ACC112 (cell line): ENCODE measurements around the gene NEK2.
"Not testable (repeated sequence)": the region's sequence is repeated elsewhere in the genome, so short reads cannot be mapped to it uniquely, and the experiment has no call there.

Experiments
- H2AFZ ChIP-seq: fragments of 200-600 bp; sonication (generic); one replicate; pipeline ENCODE4 v1.6.0; 2017; ENCODE audit warnings: antibody characterized with exemption, low read length; ENCODE audit not compliant: unreplicated experiment
- H3K27ac ChIP-seq: fragments of 200-600 bp; sonication (generic); 2 replicates; pipeline ENCODE4 v1.5.1; 2014; ENCODE audit warnings: low read depth, mild to moderate bottlenecking, antibody characterized with exemption, low read length, moderate library complexity
- H3K27me3 ChIP-seq: fragments of 200-600 bp; sonication (generic); 2 replicates; pipeline ENCODE4 v1.6.1; 2014; ENCODE audit warnings: mild to moderate bottlenecking, antibody characterized with exemption, low read length, moderate library complexity, mixed read lengths; ENCODE audit not compliant: insufficient read depth
- H3K36me3 ChIP-seq: fragments of 200-600 bp; sonication (generic); 2 replicates; pipeline ENCODE4 v1.6.1; 2016; ENCODE audit warnings: mild to moderate bottlenecking, antibody characterized with exemption, low read length, moderate library complexity, mixed read lengths; ENCODE audit not compliant: insufficient read depth
- H3K4me1 ChIP-seq: fragments of 200-600 bp; sonication (generic); one replicate; pipeline ENCODE4 v1.6.1; 2016; ENCODE audit warnings: low read length, mixed read lengths; ENCODE audit not compliant: insufficient read depth, unreplicated experiment, control insufficient read depth
- H3K4me3 ChIP-seq: fragments of 200-600 bp; sonication (generic); 2 replicates; pipeline ENCODE4 v1.5.1; 2014; ENCODE audit warnings: mild to moderate bottlenecking, low read depth, low read length
- H3K79me2 ChIP-seq: fragments of 200-600 bp; sonication (generic); one replicate; pipeline ENCODE4 v1.6.0; 2016; ENCODE audit warnings: low read length; ENCODE audit not compliant: control insufficient read depth, unreplicated experiment, insufficient read depth

Gene NEK2

GRCh38 chr1:211675230-211676105 lies at the start of gene NEK2:
Gene NEK2 (minus strand): TSS chr1:211675621. CDS start chr1:211675479, 142 bp downstream.
- peak within 1 kb of the TSS; percentile 84 for H2AFZ ChIP-seq
- peak within 1 kb of the TSS; percentile 82 for H3K4me3 ChIP-seq
- no peaks in the 10 kb centered on the region for H3K27me3 ChIP-seq
- peaks cover 8% of the 10 kb centered on the region for H3K4me1 ChIP-seq
- H3K27ac ChIP-seq: no peak within 1 kb of the TSS
- H3K79me2 ChIP-seq: peaks cover 15% of the 10 kb centered on the region
- H3K36me3 ChIP-seq: peaks cover 6% of the 10 kb centered on the region; the same call in 1 of the 2 replicates

GRCh38 chr1:211724687-211725196 lies 49.3 kb upstream of the NEK2 start:
- Histone ChIP-seq H3K36me3 (no peaks in the 10 kb centered on the region), H3K4me3 (no peak overlapping the region), H3K79me2 (no peaks in the 10 kb centered on the region), H2AFZ (no peak overlapping the region), H3K27ac (no peak overlapping the region), H3K27me3 (peaks cover 6% of the 10 kb centered on the region; the same call in 1 of the 2 replicates), H3K4me1 (no peaks in the 10 kb centered on the region)

GRCh38 chr1:211723273-211723672 lies 47.9 kb upstream of the NEK2 start:
- peaks cover 6% of the 10 kb centered on the region; the same call in 1 of the 2 replicates for H3K27me3 ChIP-seq
- no peak overlapping the region for H3K4me3 ChIP-seq
- no peaks in the 10 kb centered on the region for H3K79me2 ChIP-seq
- H3K36me3 ChIP-seq: no peaks in the 10 kb centered on the region
- no peaks in the 10 kb centered on the region for H3K4me1 ChIP-seq
- H3K27ac ChIP-seq: no peak overlapping the region
- no peak overlapping the region for H2AFZ ChIP-seq

GRCh38 chr1:211722277-211723175 lies 47.1 kb upstream of the NEK2 start:
- Histone ChIP-seq H3K27me3 (peaks cover 6% of the 10 kb centered on the region; the same call in 1 of the 2 replicates), H2AFZ (no peak overlapping the region), H3K27ac (no peak overlapping the region), H3K79me2 (no peaks in the 10 kb centered on the region), H3K4me3 (no peak overlapping the region), H3K36me3 (no peaks in the 10 kb centered on the region), H3K4me1 (no peaks in the 10 kb centered on the region)

- not testable (repeated sequence) for H3K4me1 ChIP-seq, H3K27ac ChIP-seq, H3K36me3 ChIP-seq, H3K27me3 ChIP-seq, H3K4me3 ChIP-seq, H3K79me2 ChIP-seq, H2AFZ ChIP-seq
Measured at GRCh38 chr1:211716555-211716954, 41.1 kb upstream of the NEK2 start.

- Histone ChIP-seq H3K4me1 (no peaks in the 10 kb centered on the region), H3K79me2 (no peaks in the 10 kb centered on the region), H3K36me3 (no peaks in the 10 kb centered on the region), H3K4me3 (no peak overlapping the region), H3K27ac (no peak overlapping the region), H2AFZ (no peak overlapping the region), H3K27me3 (no peaks in the 10 kb centered on the region)
Measured at GRCh38 chr1:211715971-211716370, 40.5 kb upstream of the NEK2 start.

- Histone ChIP-seq H2AFZ (no peak overlapping the region), H3K4me1 (no peaks in the 10 kb centered on the region), H3K36me3 (no peaks in the 10 kb centered on the region), H3K4me3 (no peak overlapping the region), H3K27me3 (no peaks in the 10 kb centered on the region), H3K79me2 (no peaks in the 10 kb centered on the region), H3K27ac (no peak overlapping the region)
Measured at GRCh38 chr1:211714154-211714553, 38.7 kb upstream of the NEK2 start.

GRCh38 chr1:211713231-211713630 lies 37.8 kb upstream of the NEK2 start:
- Histone ChIP-seq H3K4me3 (no peak overlapping the region), H3K27me3 (no peaks in the 10 kb centered on the region), H3K27ac (no peak overlapping the region), H2AFZ (no peak overlapping the region), H3K4me1 (no peaks in the 10 kb centered on the region), H3K36me3 (no peaks in the 10 kb centered on the region), H3K79me2 (no peaks in the 10 kb centered on the region)

GRCh38 chr1:211711315-211711705 lies 35.9 kb upstream of the NEK2 start:
- Histone ChIP-seq H2AFZ (no peak overlapping the region), H3K27ac (no peak overlapping the region), H3K4me1 (no peaks in the 10 kb centered on the region), H3K36me3 (no peaks in the 10 kb centered on the region), H3K4me3 (no peak overlapping the region), H3K79me2 (no peaks in the 10 kb centered on the region), H3K27me3 (no peaks in the 10 kb centered on the region)

GRCh38 chr1:211710566-211711314 lies 35.3 kb upstream of the NEK2 start:
- Histone ChIP-seq H3K36me3 (no peaks in the 10 kb centered on the region), H3K27me3 (no peaks in the 10 kb centered on the region), H3K27ac (no peak overlapping the region), H3K4me3 (no peak overlapping the region), H3K79me2 (no peaks in the 10 kb centered on the region), H2AFZ (no peak overlapping the region), H3K4me1 (no peaks in the 10 kb centered on the region)
